HUES48 (cell line): ENCODE measurements around the gene ARF3.

Experiments used
- H3K27ac ChIP-seq: one replicate; pipeline ENCODE4 v1.7.0; 2013; ENCODE audit warnings: low read depth, low read length, inconsistent platforms
- H3K27me3 ChIP-seq: 2 replicates; pipeline ENCODE4 v1.6.1; 2013; ENCODE audit warnings: mild to moderate bottlenecking, low read length; ENCODE audit not compliant: control insufficient read depth, insufficient read depth
- H3K36me3 ChIP-seq: 2 replicates; pipeline ENCODE4 v1.6.1; 2013; ENCODE audit warnings: low read length; ENCODE audit not compliant: control insufficient read depth, insufficient read depth
- H3K4me1 ChIP-seq: 2 replicates; pipeline ENCODE4 v1.6.1; 2013; ENCODE audit warnings: mild to moderate bottlenecking, low read length; ENCODE audit not compliant: control insufficient read depth, insufficient read depth
- H3K4me3 ChIP-seq: 2 replicates; pipeline ENCODE4 v1.5.1; 2013; ENCODE audit warnings: mild to moderate bottlenecking, low read depth, low read length
- H3K9ac ChIP-seq: 2 replicates; pipeline ENCODE4 v1.6.1; 2013; ENCODE audit warnings: mild to moderate bottlenecking, low read depth, low read length, moderate library complexity
- H3K9me3 ChIP-seq: 2 replicates; pipeline ENCODE4 v1.6.1; 2013; ENCODE audit warnings: low read length; ENCODE audit not compliant: control insufficient read depth, insufficient read depth

The ARF3 gene

DNA sequence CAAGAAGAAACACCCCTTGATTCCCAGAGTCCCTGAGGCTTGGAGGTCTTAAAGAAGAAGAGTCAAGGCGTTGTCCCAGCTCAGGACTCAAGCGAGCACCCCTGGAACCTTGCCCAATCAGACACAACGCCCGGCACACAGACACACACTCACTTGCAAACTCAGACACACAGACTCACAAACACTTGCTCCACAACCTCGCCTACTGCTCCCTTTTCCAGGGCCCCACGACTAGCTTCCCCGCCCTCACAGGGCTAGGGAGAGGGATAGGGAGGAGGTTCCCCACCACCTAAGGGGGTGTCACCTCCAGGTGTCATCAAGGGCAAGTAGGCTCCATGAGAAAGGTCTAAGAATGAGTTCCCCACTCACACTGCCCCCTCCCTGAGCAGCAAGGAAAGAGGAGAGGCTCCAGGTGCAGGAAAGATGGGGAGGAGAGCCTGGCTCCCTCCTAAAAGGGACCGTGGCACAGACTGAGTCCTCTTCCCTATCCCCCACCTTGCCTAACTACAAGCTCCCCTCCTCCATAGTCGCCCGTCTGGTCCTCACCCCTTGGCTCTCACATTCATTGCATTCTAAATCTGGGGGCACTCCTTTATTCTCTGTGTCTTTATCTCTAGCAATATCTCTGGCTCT, 13.5 kb upstream of the ARF3 start:
- Histone ChIP-seq H3K9ac (no peak overlapping the region), H3K36me3 (no peaks in the 10 kb centered on the region), H3K4me1 (peaks cover 45% of the 10 kb centered on the region), H3K4me3 (peak overlapping the region; percentile 61), H3K9me3 (no peaks in the 10 kb centered on the region), H3K27me3 (peaks cover 94% of the 10 kb centered on the region), H3K27ac (no peak overlapping the region)

DNA sequence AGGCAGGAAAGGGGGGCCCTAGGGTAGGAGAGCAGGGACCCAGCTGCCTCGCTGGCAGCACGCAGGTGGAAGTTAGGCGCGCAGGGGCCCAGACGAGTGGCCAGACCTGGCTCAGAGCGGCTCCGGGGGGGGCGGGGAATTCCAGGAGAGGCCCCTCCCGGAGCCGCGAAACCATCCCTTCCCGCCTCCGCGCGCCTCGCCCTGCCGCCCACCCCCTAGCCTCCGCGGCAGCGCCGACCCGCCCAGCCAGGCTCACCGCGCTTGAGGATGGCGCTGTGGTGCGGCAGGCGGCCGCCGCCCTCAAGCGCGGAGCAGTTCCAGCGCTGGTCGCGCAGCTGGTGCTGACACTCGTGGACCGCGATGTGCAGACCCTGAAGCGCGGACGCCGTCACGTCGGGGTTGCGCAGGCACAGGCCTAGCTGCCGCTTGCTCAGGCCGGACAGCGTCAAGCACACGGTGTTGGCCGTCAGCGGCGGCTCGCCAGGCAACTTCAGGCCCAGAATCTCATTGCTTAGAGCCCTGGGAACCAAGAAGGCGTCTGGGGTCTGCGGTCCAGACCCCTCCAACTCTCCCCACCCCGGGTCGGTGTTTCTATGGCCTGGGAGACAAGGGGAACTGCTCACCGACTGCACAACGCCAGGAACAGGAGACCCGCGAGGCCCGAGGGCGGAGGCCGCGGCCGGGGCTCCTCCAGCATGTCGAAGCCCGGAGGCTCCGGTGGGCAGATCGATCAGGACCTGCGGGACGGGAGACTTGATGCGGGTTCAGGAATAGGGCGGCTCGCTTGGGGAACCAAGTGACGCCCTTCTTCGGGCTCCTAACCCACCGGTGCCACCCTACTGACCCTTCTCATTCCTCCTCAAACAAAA, 12.8 kb upstream of the ARF3 start:
- Histone ChIP-seq H3K27me3 (peaks cover 86% of the 10 kb centered on the region), H3K9me3 (no peaks in the 10 kb centered on the region), H3K9ac (no peak overlapping the region), H3K27ac (no peak overlapping the region), H3K4me1 (peaks cover 51% of the 10 kb centered on the region), H3K36me3 (no peaks in the 10 kb centered on the region), H3K4me3 (peak overlapping the region; percentile 61; the same call in 1 of the 2 replicates)

GRCh38 chr12:48969160-48969771, 12.0 kb upstream of the ARF3 start:
- H3K4me3 ChIP-seq: peak overlapping the region; percentile 61; the same call in 1 of the 2 replicates
- no peak overlapping the region for H3K9ac ChIP-seq
- H3K27ac ChIP-seq: peak overlapping the region; percentile 85
- H3K9me3 ChIP-seq: no peaks in the 10 kb centered on the region
- peaks cover 59% of the 10 kb centered on the region for H3K4me1 ChIP-seq
- H3K36me3 ChIP-seq: no peaks in the 10 kb centered on the region
- peaks cover 78% of the 10 kb centered on the region for H3K27me3 ChIP-seq

DNA sequence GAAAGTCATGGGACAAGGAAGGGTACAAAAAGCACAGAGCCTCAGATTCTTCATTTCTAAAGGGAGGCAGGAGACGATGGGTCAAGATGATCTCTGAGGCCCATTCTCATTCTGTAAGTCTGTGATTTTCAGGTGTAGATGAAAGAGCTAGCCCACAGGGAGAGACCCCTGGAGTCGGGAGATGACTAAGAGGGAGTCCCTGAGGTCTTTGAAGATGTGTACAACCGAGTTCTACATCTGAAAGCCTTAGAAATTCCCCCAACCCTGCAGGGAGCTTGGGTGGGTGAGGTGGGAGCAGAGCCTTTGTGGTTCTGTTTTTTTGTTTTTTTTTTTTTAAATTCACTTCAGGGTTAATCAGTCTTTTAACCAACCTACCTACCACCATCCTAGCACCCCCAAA, 11.2 kb upstream of the ARF3 start:
- Histone ChIP-seq H3K27me3 (peaks cover 70% of the 10 kb centered on the region), H3K9me3 (no peaks in the 10 kb centered on the region), H3K9ac (no peak overlapping the region), H3K36me3 (no peaks in the 10 kb centered on the region), H3K4me3 (0 out of 2 replicates have a peak overlapping the region, but pooled peaks have one; percentile 3), H3K4me1 (peaks cover 60% of the 10 kb centered on the region), H3K27ac (peak overlapping the region; percentile 85)

DNA sequence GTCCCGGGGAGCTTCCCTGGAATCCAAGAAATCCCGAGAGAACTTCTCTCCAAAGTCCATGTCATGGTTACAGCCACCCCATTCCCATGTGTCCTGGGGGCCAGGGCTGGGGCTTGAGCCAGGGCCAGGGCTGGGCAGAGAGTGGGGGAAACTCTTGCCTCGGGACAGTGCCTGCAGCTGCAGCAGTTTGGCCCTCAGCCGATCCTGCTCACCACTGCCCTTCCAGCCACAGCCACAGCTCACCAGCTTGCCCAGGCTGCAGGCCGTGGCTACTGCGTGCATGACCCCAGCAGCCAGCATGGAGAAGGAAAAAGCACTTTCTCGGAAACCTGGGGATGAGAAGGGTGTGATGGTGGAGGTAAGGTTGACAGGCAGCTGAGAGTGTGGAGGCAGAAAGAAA, 10.7 kb upstream of the ARF3 start:
- Histone ChIP-seq H3K9ac (no peak overlapping the region), H3K27me3 (peaks cover 66% of the 10 kb centered on the region), H3K36me3 (no peaks in the 10 kb centered on the region), H3K27ac (peak overlapping the region; percentile 85), H3K4me1 (peaks cover 60% of the 10 kb centered on the region), H3K9me3 (no peaks in the 10 kb centered on the region), H3K4me3 (0 out of 2 replicates have a peak overlapping the region, but pooled peaks have one; percentile 3)

DNA sequence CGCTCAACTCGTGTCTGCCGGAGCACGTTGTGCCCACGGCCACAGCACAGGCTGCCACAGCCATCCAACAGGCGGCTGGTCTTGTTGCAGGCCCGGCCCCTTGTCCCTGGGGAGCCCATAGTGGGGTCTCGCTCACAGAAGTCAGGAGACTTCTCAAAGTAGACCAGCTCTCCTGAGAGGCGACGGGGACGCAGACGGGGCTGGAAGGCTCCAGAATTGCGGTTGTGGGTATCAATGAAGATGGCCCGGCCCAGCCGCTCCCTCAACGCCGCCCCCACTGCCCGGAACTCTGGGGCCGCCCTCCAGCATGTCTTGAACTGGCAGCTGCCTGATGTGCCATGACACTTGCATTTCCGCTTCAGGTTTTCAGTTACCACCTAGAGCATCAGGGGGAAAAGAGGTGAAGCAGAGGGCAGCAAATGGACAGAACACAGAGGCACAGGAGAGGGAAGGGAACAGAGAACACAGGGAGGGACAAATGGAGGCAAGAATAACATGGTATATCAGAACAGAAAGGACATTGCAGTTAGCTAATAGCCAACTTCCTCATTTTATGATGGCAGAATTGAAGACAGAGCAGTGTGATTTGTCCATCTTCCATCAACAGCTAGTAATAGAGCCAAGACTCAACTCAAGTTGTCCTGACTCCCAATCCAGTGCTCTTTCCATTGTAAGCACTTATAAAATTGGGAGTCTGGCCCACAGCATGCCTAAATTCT, 9.0 kb upstream of the ARF3 start:
- no peaks in the 10 kb centered on the region for H3K9me3 ChIP-seq
- peaks cover 54% of the 10 kb centered on the region for H3K4me1 ChIP-seq
- H3K27ac ChIP-seq: no peak overlapping the region
- H3K9ac ChIP-seq: no peak overlapping the region
- no peak overlapping the region for H3K4me3 ChIP-seq
- H3K27me3 ChIP-seq: peaks cover 52% of the 10 kb centered on the region
- H3K36me3 ChIP-seq: no peaks in the 10 kb centered on the region

GRCh38 chr12:48965298-48965838, 8.1 kb upstream of the ARF3 start:
- Histone ChIP-seq H3K27me3 (peaks cover 42% of the 10 kb centered on the region), H3K4me3 (peak overlapping the region; percentile 25), H3K27ac (peak overlapping the region; percentile 88), H3K4me1 (peaks cover 44% of the 10 kb centered on the region), H3K9me3 (no peaks in the 10 kb centered on the region), H3K9ac (no peak overlapping the region), H3K36me3 (no peaks in the 10 kb centered on the region)

DNA sequence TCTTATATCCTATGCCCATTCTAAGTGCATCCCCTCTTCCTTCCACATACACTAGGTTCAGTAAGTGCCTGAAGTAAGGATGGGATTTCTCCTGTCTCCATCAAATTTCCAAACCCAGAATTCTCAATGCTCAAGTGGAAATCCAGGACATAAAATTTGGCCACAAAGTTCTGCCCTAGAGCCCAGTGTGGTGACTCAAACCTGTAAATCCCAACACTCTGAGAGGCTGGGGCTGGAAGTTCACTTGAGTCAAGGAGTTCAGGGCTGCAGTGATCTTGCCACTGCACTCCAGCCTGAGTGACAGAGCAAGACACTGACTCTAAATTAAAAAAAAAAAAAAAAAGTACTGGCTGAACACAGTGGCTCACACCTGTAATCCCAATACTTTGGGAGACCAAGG, 4.5 kb upstream of the ARF3 start:
- peaks cover 24% of the 10 kb centered on the region for H3K4me1 ChIP-seq
- no peak overlapping the region for H3K4me3 ChIP-seq
- H3K27me3 ChIP-seq: peaks cover 12% of the 10 kb centered on the region
- no peaks in the 10 kb centered on the region for H3K9me3 ChIP-seq
- no peaks in the 10 kb centered on the region for H3K36me3 ChIP-seq
- no peak overlapping the region for H3K27ac ChIP-seq
- H3K9ac ChIP-seq: no peak overlapping the region

DNA sequence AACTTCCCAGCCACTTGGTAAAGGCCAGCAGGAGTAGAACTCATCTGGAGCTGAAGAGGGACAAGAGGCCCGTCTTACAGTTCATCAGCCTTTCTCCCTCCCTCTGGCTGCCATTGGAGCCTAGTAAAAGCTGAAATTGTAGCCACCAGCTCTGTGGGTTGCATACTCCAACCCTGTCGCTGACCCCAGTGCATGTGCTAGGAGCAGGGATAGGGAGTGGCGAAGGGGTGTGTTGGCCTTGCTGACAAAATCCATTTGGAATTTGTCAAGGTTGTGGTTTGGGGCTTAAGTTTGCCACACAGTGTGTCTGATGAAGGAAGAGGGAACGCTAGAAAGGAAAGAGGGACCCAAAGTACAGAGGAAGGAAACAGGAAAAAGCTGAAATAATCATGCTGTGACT, 4.0 kb upstream of the ARF3 start:
- Histone ChIP-seq H3K27me3 (peaks cover 8% of the 10 kb centered on the region), H3K4me3 (no peak overlapping the region), H3K9ac (no peak overlapping the region), H3K36me3 (no peaks in the 10 kb centered on the region), H3K9me3 (no peaks in the 10 kb centered on the region), H3K4me1 (peaks cover 24% of the 10 kb centered on the region), H3K27ac (no peak overlapping the region)

GRCh38 chr12:48960834-48961233, 3.5 kb upstream of the ARF3 start:
- H3K27me3 ChIP-seq: peaks cover 3% of the 10 kb centered on the region
- H3K9ac ChIP-seq: no peak overlapping the region
- H3K9me3 ChIP-seq: no peaks in the 10 kb centered on the region
- no peak overlapping the region for H3K4me3 ChIP-seq
- no peak overlapping the region for H3K27ac ChIP-seq
- H3K4me1 ChIP-seq: peaks cover 20% of the 10 kb centered on the region
- H3K36me3 ChIP-seq: no peaks in the 10 kb centered on the region; the same call in 1 of the 2 replicates
